ENCODE measurements around the gene KIAA0513.

DNA sequence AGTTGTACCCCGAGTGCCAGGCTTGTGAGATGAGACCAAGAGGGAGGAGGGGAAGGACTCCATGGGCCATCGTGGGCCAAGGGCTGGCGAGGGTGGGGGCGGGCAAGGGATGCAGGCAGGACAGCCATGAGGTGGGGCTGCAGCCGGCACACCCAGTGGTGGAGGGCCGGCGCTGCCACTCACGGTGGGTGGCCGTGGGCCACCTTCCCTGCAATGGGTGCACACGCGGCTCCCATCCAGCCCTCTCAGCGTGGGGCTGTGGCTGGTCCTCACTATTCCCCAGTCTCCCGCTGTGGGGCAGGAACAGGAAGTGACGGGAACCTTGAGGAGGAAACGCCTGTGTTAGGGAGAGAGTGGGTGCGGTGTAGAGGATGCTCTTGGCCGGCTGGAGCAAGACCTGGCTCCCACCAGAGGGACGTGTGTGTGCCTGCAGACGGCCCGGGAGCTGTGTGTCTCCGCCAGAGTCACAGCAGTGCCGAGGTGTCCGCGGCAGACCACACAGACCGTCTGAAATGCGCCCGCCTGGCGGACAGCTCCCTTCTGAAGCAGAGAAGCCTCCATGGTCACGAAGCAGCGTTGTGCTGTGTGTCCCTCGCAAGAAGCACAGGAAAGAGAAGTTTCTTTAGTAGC is 61.1 kb downstream of the KIAA0513 start:
- TF ChIP-seq, protein P1, sequence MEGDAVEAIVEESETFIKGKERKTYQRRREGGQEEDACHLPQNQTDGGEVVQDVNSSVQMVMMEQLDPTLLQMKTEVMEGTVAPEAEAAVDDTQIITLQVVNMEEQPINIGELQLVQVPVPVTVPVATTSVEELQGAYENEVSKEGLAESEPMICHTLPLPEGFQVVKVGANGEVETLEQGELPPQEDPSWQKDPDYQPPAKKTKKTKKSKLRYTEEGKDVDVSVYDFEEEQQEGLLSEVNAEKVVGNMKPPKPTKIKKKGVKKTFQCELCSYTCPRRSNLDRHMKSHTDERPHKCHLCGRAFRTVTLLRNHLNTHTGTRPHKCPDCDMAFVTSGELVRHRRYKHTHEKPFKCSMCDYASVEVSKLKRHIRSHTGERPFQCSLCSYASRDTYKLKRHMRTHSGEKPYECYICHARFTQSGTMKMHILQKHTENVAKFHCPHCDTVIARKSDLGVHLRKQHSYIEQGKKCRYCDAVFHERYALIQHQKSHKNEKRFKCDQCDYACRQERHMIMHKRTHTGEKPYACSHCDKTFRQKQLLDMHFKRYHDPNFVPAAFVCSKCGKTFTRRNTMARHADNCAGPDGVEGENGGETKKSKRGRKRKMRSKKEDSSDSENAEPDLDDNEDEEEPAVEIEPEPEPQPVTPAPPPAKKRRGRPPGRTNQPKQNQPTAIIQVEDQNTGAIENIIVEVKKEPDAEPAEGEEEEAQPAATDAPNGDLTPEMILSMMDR (IDR thresholded peaks at IDR 0.05), result no peak
- TF ChIP-seq POLR2A (IDR thresholded peaks at IDR 0.05), result no peak
- TF ChIP-seq POLR2AphosphoS5 (IDR thresholded peaks at IDR 0.05), result no peak
